HepG2 (cell line): ENCODE measurements around the gene DDX49. TPM values are rescaled to one million over a fixed set of nuclear protein-coding genes. Genes with fewer than 3 reads are reported as not detected.

ENCODE experiments used
- ATAC-seq: fragments of 200-7000 bp; cut with Tn5 transposase; 3 replicates; pipeline ENCODE4 v1.9.1; 2020; ENCODE audit warnings: mild to moderate bottlenecking, moderate library complexity
- BruUV-seq: library from RNA; stranded (reverse); fragments of 400-500 nt; replicated peaks from 2 replicates; lab custom pipeline; 2021; lab: Mats Ljungman, UMichigan
- CTCF ChIA-PET: fragments of 300-600 bp; formaldehyde crosslinking; extraction: SDS; loops from one replicate; lab custom pipeline; 2021; ENCODE audit warnings: low total read pairs, inconsistent platforms, low intra/inter-chr PET ratio; lab: Yijun Ruan, JAX
- POLR2A ChIA-PET: fragments of 350-600 bp; sonication (Branson Sonifier 250); formaldehyde crosslinking; loops from one replicate; lab custom pipeline; 2020; ENCODE audit warnings: antibody characterized with exemption, inconsistent platforms; lab: Yijun Ruan, JAX
- DNase-seq: peaks from one replicate; pipeline ENCODE4 v3.0.0-alpha.2; 2015; ENCODE audit warnings: low spot score
- FAIRE-seq: peaks from 3 replicates; lab custom pipeline; 2011; peaks lifted over from hg19 to GRCh38; lab: Jason Lieb, UNC
- H2AFZ ChIP-seq: one replicate; pipeline ENCODE4 v1.6.1; 2011; ENCODE audit warnings: low read length, inconsistent platforms
- H3K27ac ChIP-seq: fragments of 300-600 bp; 3 replicates; pipeline ENCODE4 v1.8.0; 2011; ENCODE audit warnings: mixed run types, mild to moderate bottlenecking, mixed read lengths, low read length, inconsistent platforms; ENCODE audit not compliant: insufficient read depth; ENCODE audit errors: extremely low read length
- H3K27me3 ChIP-seq, 2 experiments: fragments of 200-600 bp in 1 of 2; 2 replicates in 1 of 2; 3 replicates in 1 of 2; pipeline versions ENCODE4 v1.6.0 to v1.8.0; 2011; ENCODE audit warnings: low read length in 2 of 2, mild to moderate bottlenecking in 2 of 2, moderate library complexity in 2 of 2, inconsistent platforms in 1 of 2; ENCODE audit not compliant: insufficient read depth in 2 of 2, control insufficient read depth in 1 of 2
- H3K36me3 ChIP-seq, 2 experiments: fragments of 200-600 bp in 1 of 2; replicated peaks in 1 of 2; 2 replicates in 1 of 2; 3 replicates in 1 of 2; pipeline versions ENCODE4 v1.5.1 to v1.8.0; 2011; ENCODE audit warnings: low read length in 2 of 2, inconsistent platforms in 1 of 2; ENCODE audit not compliant: insufficient read depth in 2 of 2, control insufficient read depth in 1 of 2
- H3K4me1 ChIP-seq: 2 replicates; pipeline ENCODE4 v1.5.1; 2012; ENCODE audit warnings: low read length, inconsistent platforms; ENCODE audit not compliant: insufficient read depth
- H3K4me2 ChIP-seq: 2 replicates; pipeline ENCODE4 v1.6.0; 2011; ENCODE audit warnings: low read depth, low read length, inconsistent platforms
- H3K4me3 ChIP-seq, 3 experiments: fragments of 200-600 bp in 1 of 3; sonication (generic), shearing (Covaris generic) in 1 of 3; replicated peaks in 1 of 3; 2 replicates each; pipeline ENCODE4 v1.5.1; 2011 to 2016; ENCODE audit warnings: low read length in 3 of 3, inconsistent platforms in 2 of 3, low read depth in 2 of 3, mild to moderate bottlenecking in 2 of 3, control low read depth in 1 of 3, mixed read lengths in 1 of 3; ENCODE audit not compliant: insufficient read depth in 1 of 3
- H3K79me2 ChIP-seq: one replicate; pipeline ENCODE4 v1.6.1; 2011; ENCODE audit warnings: low read length, inconsistent platforms; ENCODE audit not compliant: insufficient read depth
- H3K9ac ChIP-seq: 2 replicates; pipeline ENCODE4 v1.6.0; 2011; ENCODE audit warnings: mild to moderate bottlenecking, low read depth, low read length, inconsistent platforms; ENCODE audit not compliant: insufficient read depth
- H3K9me3 ChIP-seq: 2 replicates; pipeline ENCODE4 v1.5.1; 2012; ENCODE audit warnings: mild to moderate bottlenecking, low read length
- H4K20me1 ChIP-seq: 2 replicates; pipeline ENCODE4 v1.6.0; 2011; ENCODE audit warnings: inconsistent platforms, mild to moderate bottlenecking, low read length, moderate library complexity; ENCODE audit not compliant: insufficient read depth
- FOXK2 ChIP-seq: fragments of 450-650 bp; IDR thresholded peaks from 2 replicates; pipeline ENCODE4 v1.6.1; 2016
- GABPB1 ChIP-seq: IDR thresholded peaks from 2 replicates; pipeline ENCODE4 v1.6.1; 2016; ENCODE audit warnings: mild to moderate bottlenecking, missing genetic modification reagents, moderate library complexity, missing compliant biosample characterization
- ISL2 ChIP-seq: sonication (generic); formaldehyde crosslinking; IDR thresholded peaks from 2 replicates; pipeline ENCODE4 v1.5.0; 2020; ENCODE audit warnings: missing genetic modification reagents
- NFKB2 ChIP-seq: sonication (generic); formaldehyde crosslinking; IDR thresholded peaks from 2 replicates; pipeline ENCODE4 v1.4.0; 2020; ENCODE audit warnings: missing genetic modification reagents, borderline replicate concordance
- SMAD1 ChIP-seq: sonication (generic); formaldehyde crosslinking; IDR thresholded peaks from 2 replicates; pipeline ENCODE4 v1.4.0; 2020; ENCODE audit warnings: missing genetic modification reagents, low read depth, mild to moderate bottlenecking, borderline replicate concordance
- SMARCE1 ChIP-seq: fragments of 450-650 bp; IDR thresholded peaks from 2 replicates; pipeline ENCODE4 v1.6.1; 2017; ENCODE audit warnings: borderline replicate concordance
- ZNF160 ChIP-seq: sonication (generic); formaldehyde crosslinking; IDR thresholded peaks from 2 replicates; pipeline ENCODE4 v1.8.0; 2022; ENCODE audit warnings: mild to moderate bottlenecking, inconsistent platforms, missing genetic modification reagents
- ZNF251 ChIP-seq: sonication (generic); formaldehyde crosslinking; IDR thresholded peaks from 2 replicates; pipeline ENCODE4 v1.9.0; 2021; ENCODE audit warnings: mild to moderate bottlenecking, missing genetic modification reagents
- WGBS: methylation state at CpG from one replicate; pipeline ENCODE4 v1.1.6; 2017; ENCODE audit warnings: low lambda C conversion rate; 5-methylcytosine and 5-hydroxymethylcytosine counted together
- in situ Hi-C: cut with HindIII; loops from 2 replicates; pipeline ENCODE4 v1.10.0; 2017; ENCODE audit warnings: low pct_unique_long_range_greater_than_20kb; ENCODE audit not compliant: extremely low pct_ligation_motif_present
- intact Hi-C: fragments of 100-400 bp; cut with micrococcal nuclease; formaldehyde crosslinking; loops from one replicate; pipeline ENCODE4 v1.10.0; 2022; ENCODE audit not compliant: unreplicated experiment
- polyA plus RNA-seq, 8 experiments: library from polyadenylated mRNA; depleted of rRNA in 3 of 8; stranded (reverse) in 7 of 8; unstranded in 1 of 8; fragments of >200 nt; fragmentation: Illumina TruSeq in 4 of 8; extraction: Trizol in 4 of 8; gene quantifications; 2 replicates each; pipeline versions ENCODE4 v1.2.1 to v1.2.3, GENCODE V29; 2011 to 2016; ENCODE audit warnings: low read depth in 4 of 8, missing spikeins in 1 of 8, mixed read lengths in 1 of 8; ENCODE audit not compliant: insufficient read depth in 1 of 8
- total RNA-seq, 5 experiments: library from RNA; depleted of rRNA; stranded (reverse); fragments of >200 nt; fragmentation: Illumina TruSeq; extraction: Trizol; gene quantifications; 2 replicates each; pipeline ENCODE4 v1.2.3, GENCODE V29; 2016; ENCODE audit warnings: low read depth in 1 of 5
- TF ChIP-seq, protein P1 (sequence below): sonication (generic); formaldehyde crosslinking; IDR thresholded peaks from 2 replicates; pipeline ENCODE4 v1.9.0; 2021; ENCODE audit warnings: missing genetic modification reagents, borderline replicate concordance
- TF ChIP-seq, protein P2 (sequence below): sonication (generic); formaldehyde crosslinking; IDR thresholded peaks from 2 replicates; pipeline ENCODE4 v1.4.0; 2020; ENCODE audit warnings: mild to moderate bottlenecking, missing genetic modification reagents
- TF ChIP-seq, protein P3 (sequence below): sonication (generic); formaldehyde crosslinking; IDR thresholded peaks from 2 replicates; pipeline ENCODE4 v1.4.0; 2020; ENCODE audit warnings: missing genetic modification reagents
- TF ChIP-seq, protein P4 (sequence below): IDR thresholded peaks from 2 replicates; pipeline ENCODE4 v1.6.1; 2012; ENCODE audit warnings: low read length, improper control_type of control experiment
- TF ChIP-seq, protein P5 (sequence below): sonication (generic); formaldehyde crosslinking; IDR thresholded peaks from 2 replicates; pipeline ENCODE4 v1.4.0; 2020; ENCODE audit warnings: missing genetic modification reagents

The DDX49 gene
- total and polyA plus RNA-seq, 2 of the 13 experiments (the other 11 are each of a cell fraction or from before 2014, with no cell fraction given), result 27.0 to 46.2 TPM

DNA sequence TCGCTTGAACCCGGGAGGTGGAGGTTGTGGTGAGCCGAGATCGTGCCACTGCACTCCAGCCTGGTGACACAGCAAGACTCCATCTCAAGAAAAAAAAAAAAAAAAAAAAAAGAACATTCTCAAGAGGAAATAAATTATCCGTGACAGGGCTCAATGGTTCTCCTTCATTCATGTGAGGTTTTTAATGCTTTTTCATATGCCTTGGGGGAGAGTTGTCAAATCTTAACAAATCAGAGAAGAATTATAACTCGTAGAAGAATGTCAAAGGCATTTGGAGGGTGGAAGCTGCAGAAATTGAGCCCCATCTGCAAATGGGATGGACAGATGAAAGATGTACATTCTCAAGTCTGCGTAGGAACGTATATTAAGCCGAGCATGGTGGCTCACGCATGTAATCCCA is 56.4 kb downstream of the DDX49 start:
- no peak for FAIRE-seq
- Histone ChIP-seq H3K4me3 (no peak overlapping the region), H2AFZ (no peak overlapping the region), H3K36me3 (no peaks in the 10 kb centered on the region), H3K27ac (no peak overlapping the region), H4K20me1 (no peaks in the 10 kb centered on the region), H3K4me2 (no peak overlapping the region), H3K79me2 (no peaks in the 10 kb centered on the region), H3K4me1 (peaks cover 51% of the 10 kb centered on the region), H3K9ac (no peak overlapping the region), H3K27me3 (0 out of 5 replicates have a peak, but pooled peaks cover 0 to 4% of the 10 kb centered on the region in 2 experiments), H3K9me3 (no peaks in the 10 kb centered on the region)
- POLR2A ChIA-PET, result no interaction called here
- ATAC-seq, result no peak
- CTCF ChIA-PET, result no interaction called here
- intact Hi-C loops, result no loop called here
- DNase-seq, result no peak
- in situ Hi-C loops, result no loop called here
- 70% methylated on average over 10 of the region's 10 CpGs for WGBS
- BruUV-seq, result no TSS peak
- TF ChIP-seq ZNF251 (CRISPR knock-in tag) (no peak), SMAD1 (CRISPR knock-in tag) (no peak), GABPB1 (no peak), FOXK2 (no peak), ZNF160 (CRISPR knock-in tag) (no peak), SMARCE1 (no peak), ISL2 (no peak), NFKB2 (CRISPR knock-in tag) (no peak)
- TF ChIP-seq, protein P1, sequence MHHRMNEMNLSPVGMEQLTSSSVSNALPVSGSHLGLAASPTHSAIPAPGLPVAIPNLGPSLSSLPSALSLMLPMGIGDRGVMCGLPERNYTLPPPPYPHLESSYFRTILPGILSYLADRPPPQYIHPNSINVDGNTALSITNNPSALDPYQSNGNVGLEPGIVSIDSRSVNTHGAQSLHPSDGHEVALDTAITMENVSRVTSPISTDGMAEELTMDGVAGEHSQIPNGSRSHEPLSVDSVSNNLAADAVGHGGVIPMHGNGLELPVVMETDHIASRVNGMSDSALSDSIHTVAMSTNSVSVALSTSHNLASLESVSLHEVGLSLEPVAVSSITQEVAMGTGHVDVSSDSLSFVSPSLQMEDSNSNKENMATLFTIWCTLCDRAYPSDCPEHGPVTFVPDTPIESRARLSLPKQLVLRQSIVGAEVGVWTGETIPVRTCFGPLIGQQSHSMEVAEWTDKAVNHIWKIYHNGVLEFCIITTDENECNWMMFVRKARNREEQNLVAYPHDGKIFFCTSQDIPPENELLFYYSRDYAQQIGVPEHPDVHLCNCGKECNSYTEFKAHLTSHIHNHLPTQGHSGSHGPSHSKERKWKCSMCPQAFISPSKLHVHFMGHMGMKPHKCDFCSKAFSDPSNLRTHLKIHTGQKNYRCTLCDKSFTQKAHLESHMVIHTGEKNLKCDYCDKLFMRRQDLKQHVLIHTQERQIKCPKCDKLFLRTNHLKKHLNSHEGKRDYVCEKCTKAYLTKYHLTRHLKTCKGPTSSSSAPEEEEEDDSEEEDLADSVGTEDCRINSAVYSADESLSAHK (CRISPR knock-in tag), result no peak
- TF ChIP-seq, protein P2, sequence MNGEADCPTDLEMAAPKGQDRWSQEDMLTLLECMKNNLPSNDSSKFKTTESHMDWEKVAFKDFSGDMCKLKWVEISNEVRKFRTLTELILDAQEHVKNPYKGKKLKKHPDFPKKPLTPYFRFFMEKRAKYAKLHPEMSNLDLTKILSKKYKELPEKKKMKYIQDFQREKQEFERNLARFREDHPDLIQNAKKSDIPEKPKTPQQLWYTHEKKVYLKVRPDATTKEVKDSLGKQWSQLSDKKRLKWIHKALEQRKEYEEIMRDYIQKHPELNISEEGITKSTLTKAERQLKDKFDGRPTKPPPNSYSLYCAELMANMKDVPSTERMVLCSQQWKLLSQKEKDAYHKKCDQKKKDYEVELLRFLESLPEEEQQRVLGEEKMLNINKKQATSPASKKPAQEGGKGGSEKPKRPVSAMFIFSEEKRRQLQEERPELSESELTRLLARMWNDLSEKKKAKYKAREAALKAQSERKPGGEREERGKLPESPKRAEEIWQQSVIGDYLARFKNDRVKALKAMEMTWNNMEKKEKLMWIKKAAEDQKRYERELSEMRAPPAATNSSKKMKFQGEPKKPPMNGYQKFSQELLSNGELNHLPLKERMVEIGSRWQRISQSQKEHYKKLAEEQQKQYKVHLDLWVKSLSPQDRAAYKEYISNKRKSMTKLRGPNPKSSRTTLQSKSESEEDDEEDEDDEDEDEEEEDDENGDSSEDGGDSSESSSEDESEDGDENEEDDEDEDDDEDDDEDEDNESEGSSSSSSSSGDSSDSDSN (CRISPR knock-in tag), result no peak
- TF ChIP-seq, protein P3, sequence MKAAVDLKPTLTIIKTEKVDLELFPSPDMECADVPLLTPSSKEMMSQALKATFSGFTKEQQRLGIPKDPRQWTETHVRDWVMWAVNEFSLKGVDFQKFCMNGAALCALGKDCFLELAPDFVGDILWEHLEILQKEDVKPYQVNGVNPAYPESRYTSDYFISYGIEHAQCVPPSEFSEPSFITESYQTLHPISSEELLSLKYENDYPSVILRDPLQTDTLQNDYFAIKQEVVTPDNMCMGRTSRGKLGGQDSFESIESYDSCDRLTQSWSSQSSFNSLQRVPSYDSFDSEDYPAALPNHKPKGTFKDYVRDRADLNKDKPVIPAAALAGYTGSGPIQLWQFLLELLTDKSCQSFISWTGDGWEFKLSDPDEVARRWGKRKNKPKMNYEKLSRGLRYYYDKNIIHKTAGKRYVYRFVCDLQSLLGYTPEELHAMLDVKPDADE (CRISPR knock-in tag), result no peak
- TF ChIP-seq, protein P4, sequence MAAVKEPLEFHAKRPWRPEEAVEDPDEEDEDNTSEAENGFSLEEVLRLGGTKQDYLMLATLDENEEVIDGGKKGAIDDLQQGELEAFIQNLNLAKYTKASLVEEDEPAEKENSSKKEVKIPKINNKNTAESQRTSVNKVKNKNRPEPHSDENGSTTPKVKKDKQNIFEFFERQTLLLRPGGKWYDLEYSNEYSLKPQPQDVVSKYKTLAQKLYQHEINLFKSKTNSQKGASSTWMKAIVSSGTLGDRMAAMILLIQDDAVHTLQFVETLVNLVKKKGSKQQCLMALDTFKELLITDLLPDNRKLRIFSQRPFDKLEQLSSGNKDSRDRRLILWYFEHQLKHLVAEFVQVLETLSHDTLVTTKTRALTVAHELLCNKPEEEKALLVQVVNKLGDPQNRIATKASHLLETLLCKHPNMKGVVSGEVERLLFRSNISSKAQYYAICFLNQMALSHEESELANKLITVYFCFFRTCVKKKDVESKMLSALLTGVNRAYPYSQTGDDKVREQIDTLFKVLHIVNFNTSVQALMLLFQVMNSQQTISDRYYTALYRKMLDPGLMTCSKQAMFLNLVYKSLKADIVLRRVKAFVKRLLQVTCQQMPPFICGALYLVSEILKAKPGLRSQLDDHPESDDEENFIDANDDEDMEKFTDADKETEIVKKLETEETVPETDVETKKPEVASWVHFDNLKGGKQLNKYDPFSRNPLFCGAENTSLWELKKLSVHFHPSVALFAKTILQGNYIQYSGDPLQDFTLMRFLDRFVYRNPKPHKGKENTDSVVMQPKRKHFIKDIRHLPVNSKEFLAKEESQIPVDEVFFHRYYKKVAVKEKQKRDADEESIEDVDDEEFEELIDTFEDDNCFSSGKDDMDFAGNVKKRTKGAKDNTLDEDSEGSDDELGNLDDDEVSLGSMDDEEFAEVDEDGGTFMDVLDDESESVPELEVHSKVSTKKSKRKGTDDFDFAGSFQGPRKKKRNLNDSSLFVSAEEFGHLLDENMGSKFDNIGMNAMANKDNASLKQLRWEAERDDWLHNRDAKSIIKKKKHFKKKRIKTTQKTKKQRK, result no peak
- TF ChIP-seq, protein P5, sequence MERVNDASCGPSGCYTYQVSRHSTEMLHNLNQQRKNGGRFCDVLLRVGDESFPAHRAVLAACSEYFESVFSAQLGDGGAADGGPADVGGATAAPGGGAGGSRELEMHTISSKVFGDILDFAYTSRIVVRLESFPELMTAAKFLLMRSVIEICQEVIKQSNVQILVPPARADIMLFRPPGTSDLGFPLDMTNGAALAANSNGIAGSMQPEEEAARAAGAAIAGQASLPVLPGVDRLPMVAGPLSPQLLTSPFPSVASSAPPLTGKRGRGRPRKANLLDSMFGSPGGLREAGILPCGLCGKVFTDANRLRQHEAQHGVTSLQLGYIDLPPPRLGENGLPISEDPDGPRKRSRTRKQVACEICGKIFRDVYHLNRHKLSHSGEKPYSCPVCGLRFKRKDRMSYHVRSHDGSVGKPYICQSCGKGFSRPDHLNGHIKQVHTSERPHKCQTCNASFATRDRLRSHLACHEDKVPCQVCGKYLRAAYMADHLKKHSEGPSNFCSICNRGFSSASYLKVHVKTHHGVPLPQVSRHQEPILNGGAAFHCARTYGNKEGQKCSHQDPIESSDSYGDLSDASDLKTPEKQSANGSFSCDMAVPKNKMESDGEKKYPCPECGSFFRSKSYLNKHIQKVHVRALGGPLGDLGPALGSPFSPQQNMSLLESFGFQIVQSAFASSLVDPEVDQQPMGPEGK (CRISPR knock-in tag), result no peak
